HK-2 (cell line): Measurements from ENCODE around the gene CEBPB.

Source experiments
- DNase-seq: peaks from one replicate; pipeline ENCODE4 v3.0.0-alpha.2; 2018; ENCODE audit not compliant: unreplicated experiment

The CEBPB gene

GRCh38 chr20:50227506-50227905, 36.9 kb downstream of the CEBPB start:
- no peak for DNase-seq

DNA sequence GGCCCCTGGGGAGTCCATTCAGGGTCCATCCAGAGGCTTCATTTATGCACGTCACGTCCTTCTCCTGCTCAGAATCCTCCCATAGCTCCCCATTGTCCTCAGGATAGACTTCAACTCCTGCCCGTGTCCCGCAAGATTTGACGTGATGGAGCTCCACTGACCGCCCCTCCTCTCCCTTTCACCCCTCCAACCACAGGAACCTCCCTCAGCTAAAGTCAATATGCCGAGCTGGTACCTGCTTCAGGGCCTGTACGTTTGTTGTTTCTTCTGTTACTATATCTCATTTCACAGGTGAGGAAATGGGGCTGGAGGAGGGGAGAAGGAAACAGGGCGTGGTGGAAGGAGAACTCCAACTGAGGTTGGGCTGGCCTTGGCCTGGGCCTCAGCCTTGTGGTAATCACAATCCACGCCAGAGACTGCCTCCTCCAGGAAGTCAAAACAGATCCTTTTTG, 38.6 kb downstream of the CEBPB start:
- DNase-seq, result no peak

- no peak for DNase-seq
Measured at GRCh38 chr20:50230184-50230583, 39.6 kb downstream of the CEBPB start.

DNA sequence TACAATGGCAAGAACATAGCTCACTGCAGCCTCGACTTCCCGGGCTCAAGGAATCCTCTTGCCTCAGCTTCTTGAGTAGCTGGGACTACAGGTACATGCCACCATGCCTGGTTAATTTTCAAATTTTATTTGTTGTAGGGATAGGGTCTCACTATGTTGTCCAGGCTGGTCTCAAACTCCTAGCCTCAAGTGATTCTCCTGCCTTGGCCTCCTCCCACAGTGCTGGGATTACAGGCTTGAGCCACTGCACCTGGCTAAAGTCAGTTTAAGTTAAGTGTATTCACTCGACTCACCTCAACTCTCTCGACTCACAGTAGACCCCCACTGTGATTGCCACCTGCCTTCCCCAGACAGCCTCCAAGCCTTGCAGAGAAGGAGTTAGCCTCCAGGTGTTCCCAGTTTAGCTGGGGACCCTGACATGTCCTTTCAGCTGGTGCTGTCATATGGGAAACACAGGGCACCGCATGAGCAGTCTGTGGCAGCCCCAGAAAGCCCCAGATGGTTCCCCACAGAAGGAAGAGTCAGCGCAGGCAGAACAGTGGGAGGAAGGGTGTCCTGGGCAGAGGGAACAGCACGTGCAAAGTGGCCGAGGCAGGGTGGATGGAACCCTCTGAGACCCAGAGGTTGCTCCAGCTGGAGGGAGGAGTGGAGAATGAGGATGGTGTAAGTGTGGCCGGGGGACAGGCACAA, 40.4 kb downstream of the CEBPB start:
- no peak for DNase-seq

GRCh38 chr20:50231854-50232253, 41.2 kb downstream of the CEBPB start:
- DNase-seq, result no peak

DNA sequence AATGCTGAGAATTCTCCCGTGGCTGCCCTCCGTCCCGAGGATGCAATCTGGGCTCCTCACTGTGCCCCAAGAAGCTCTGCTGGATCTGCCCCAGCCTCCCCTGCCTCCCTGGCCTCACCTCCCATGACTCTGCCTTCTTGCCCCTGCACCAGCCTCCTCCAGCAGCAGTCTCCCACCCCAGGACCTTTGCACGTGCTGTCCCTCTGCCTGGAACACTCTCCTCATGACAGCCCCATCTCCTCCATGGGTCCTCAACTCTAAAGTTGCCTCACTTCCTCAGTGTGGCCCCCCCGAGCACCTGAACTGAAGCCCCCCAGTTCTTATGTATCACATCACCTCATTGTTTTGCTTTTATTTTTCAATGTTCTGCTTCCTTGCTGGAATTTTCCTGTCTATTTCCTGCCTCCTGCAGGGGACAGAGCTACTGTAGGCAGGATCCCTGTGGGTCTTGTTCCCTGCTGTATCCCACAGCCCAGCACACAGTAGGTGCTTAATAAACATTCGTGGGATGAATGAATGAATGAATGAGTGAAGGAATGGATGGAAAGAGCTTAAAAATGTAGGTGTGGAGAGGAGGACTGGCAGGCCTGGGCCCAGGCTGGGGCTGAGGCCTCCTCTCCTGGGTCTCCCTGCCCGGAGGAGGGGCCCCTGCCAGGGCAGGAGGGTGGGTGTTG, 42.2 kb downstream of the CEBPB start:
- DNase-seq, result no peak

DNA sequence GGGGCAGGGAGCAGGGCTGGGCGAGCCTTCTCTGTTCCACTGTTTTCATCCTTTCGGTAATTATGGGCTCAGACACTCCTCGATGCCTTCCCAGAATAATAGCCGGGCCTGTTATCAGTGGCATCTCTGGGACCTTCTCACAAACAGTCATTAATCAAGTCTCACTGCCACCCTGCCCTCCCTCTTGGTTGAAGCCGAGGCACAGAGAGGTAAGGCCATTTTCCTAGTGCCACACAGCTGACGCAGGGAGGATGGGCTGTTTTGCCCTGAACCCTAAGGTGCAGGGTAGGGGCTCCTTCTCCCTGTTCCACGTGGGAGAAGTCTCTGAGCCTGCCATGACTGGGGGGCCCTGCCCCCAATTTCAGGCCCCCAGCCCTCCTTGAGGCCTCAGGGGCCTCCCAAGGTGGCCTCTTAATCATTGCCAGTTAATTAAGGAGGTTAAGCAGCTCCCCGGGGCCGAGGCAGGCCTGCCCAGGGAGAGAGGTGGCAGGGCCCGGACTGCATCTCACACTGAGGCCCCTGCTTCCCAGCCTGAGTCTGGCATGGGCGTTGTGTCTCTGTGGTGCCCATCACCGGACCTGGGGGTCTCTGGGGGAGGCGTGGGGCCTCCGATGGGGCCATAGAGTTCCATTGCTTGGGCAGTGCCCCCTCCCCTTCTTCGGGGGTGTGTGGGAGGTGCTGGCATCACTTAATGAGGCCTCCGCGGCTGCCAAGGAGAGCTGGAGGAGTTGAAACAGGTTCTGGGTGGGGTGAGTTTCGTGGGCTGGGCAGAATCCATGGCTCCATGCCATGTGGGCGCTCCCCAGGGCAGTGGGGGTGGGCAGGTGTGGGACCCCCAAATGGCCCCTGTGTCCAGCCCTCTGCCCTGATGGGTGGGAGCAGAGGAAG, 42.9 kb downstream of the CEBPB start:
- DNase-seq, result no peak

DNA sequence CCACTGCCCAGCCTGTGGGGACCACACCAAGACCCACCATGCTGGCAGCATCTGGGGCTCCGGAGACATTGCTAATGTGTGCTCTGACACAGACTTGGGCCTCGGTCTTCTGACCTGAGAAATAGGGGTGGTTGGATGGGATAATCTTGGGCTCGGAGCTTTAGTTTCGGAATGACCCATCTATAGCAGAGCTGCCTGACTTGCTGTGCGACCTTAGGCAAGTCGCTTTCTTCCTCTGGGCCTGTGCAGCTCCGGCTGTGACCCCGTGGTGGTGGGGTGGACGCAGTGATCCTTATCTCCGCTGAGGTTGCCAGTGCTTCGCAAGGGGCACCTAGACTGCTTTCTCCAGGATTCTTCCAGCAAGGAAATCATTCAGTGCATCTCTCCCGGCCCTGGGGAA, 43.7 kb downstream of the CEBPB start:
- DNase-seq, result no peak

DNA sequence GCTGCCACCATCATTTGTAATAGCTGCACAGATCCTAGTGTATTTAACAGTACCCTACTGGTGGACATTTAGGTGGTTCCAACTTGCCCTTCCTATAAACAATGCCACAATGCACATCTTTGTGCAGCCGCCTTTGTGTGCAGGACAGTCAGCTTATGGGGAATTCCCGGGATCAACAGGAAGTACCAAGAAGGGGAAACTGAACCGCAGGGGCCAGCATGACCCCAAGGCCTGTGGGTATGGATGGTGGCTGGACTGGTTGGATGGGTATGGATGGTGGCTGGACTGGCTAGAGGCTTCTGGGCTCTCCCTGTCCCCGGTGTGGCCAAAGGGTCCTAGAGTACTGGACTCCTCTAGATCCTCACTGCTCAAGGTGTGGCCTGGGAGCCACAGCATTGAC, 46.7 kb downstream of the CEBPB start:
- no peak for DNase-seq

DNA sequence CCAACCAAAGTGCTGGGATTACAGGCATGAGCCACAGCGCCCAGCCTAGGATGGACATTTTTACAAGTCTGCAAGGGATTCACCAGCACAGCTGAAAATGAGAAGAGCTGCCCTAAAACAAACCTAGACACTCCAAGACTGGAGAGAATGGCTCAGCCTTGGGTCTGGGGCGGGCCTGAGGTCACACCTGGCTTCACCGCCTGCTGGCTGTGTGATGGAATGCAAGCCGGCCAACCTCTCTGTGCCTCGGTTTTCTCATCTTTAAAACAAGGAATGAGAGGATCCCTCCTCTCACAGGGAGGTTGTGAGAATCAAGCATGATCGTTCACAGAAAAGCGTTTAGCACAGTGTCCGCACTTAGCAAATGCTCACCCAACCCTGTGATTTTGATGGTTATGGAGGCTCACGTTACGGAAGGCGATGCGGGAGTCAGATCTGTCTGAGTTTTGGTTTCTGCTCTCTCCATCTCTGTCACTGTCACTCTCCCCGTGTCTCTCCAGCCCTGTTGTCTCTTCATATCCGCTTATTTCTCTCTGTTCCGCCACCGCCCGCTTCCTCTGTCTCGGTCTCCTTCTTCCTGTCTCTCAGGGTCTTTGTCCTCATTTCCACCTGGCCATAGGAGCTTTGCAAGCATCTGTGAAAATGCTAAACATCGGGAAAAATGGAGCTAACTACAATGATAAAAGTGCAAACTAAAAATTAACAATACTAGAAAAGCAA, 47.6 kb downstream of the CEBPB start:
- no peak for DNase-seq

DNA sequence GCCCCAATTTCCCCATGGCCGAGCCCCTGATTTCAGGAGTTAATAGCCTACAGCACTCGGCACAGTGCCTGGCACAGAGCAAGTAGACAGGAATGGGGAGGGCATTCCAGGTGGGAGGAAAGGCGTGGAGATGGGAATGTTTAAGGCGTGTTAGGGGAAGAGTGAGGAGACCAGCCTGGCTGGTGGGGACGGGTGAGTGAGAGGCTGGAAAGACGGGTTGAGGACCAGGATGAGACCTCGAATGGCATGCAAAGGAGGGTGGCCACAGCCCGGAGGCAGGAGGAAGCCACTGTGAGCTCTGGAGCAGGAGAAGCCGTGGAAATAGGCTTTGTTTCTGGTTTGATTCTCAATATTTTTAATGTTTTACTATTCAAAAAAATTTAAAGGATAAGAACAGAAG, 49.5 kb downstream of the CEBPB start:
- no peak for DNase-seq

GRCh38 chr20:50242178-50242514, 51.5 kb downstream of the CEBPB start:
- no peak for DNase-seq
